Activated CD8-positive, alpha-beta memory T cell treated with anti-CD3 and anti-CD28 coated beads for 1 hour (primary cell): Measurements from ENCODE around the gene UBA6.

Experiments
- DNase-seq, 2 donors: peaks; one replicate each; pipeline ENCODE4 v3.0.0-alpha.2; 2020; ENCODE audit warnings: low read depth in 1 of 2; ENCODE audit errors: extremely low read depth in 1 of 2

UBA6 gene

GRCh38 chr4:67581208-67581857, 119.6 kb downstream of the UBA6 start:
- no peak for DNase-seq

GRCh38 chr4:67580577-67580976, 120.4 kb downstream of the UBA6 start:
- DNase-seq, result no peak

- no peak for DNase-seq
These were observed 124.4 kb downstream of the UBA6 start for GRCh38 chr4:67576538-67576937.

- DNase-seq, result no peak
These were observed 124.9 kb downstream of the UBA6 start for GRCh38 chr4:67576059-67576466.

- no peak for DNase-seq
These were observed 125.5 kb downstream of the UBA6 start for GRCh38 chr4:67575232-67576058.

- no peak for DNase-seq
These were observed 127.8 kb downstream of the UBA6 start for GRCh38 chr4:67573193-67573592.

- no peak for DNase-seq
These were observed 129.0 kb downstream of the UBA6 start for GRCh38 chr4:67571975-67572374.

- no peak for DNase-seq
These were observed 130.4 kb downstream of the UBA6 start for GRCh38 chr4:67570537-67570936.

- no peak for DNase-seq
These were observed 132.1 kb downstream of the UBA6 start for GRCh38 chr4:67568820-67569219.

- no peak for DNase-seq
These were observed 134.6 kb downstream of the UBA6 start for GRCh38 chr4:67566335-67566734.

- no peak for DNase-seq
These were observed 135.7 kb downstream of the UBA6 start for GRCh38 chr4:67565284-67565683.
